Activated CD4-positive, alpha-beta T cell treated with anti-CD3 and anti-CD28 coated beads for 4 hours (primary cell): ENCODE measurements around the gene ZNF214.

Source experiments
- DNase-seq, 2 donors: peaks; one replicate each; pipeline ENCODE4 v3.0.0-alpha.2; 2020

Gene ZNF214

GRCh38 chr11:7020183-7020917, at the start of gene ZNF214, which contains the start of gene NLRP14:
TSS of gene ZNF214 (minus strand) at chr11:7020346. CDS start at chr11:7002835, 17,511 bp downstream.
TSS of gene NLRP14 (plus strand) at chr11:7020479. CDS start at chr11:7038587, 18,108 bp downstream.
- no peak for DNase-seq

DNA sequence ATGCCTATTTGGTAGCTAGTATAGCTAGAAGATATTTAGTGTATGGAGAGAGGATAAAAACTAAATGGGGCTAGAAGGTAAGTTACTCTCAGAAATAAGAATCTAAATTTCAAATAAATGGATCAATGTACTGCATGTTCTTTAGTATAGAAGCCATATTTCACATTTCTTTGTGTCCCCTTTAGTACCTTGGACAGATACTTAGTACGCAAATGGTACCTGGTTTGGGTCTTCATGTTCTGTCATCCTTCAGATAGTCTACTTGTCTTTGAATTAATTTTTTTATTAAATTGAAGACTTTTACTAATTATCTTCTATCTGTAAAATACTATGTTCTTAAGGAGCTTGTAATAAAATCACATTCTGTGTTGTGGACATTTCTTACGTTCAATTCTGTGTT, 42.4 kb upstream of the ZNF214 start:
- no peak for DNase-seq

DNA sequence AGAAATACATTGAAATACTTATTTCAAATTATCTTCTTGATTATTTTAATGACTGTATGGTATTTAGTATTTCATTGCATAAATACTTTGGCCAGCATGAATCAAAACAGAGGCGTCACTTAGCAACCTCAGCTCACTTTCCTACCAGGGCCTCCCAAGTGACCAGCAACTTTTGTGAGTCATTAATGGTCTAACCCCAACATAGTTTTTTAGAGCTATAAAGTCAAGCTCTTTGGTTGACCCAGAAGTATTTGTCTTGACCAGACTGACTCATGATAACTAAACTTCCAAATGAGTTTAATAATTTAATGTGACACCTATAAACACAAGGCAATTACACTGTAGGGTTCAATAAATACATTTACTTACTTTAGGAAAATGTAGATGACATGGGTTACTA, 40.7 kb upstream of the ZNF214 start:
- DNase-seq, result no peak

DNA sequence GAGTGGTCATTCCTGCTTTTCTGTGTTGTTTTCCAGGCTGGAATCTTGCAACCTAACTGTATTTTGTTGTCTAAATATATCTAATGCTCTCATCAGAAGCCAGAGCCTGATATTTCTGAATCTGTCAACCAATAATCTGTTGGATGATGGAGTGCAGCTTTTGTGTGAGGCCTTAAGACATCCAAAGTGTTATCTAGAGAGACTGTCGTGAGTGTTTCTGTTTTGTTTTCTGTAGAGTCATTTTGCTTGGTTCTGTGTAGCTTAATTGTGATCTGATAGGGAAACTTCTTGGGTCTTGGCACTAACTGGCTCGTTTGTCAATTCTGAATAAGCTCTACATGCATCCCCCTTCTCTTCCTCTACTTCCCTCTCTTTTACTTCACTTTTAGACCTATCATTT, 37.5 kb upstream of the ZNF214 start:
- no peak for DNase-seq

GRCh38 chr11:7056828-7057513, 36.8 kb upstream of the ZNF214 start:
- DNase-seq, result no peak

GRCh38 chr11:7050191-7050590, 30.0 kb upstream of the ZNF214 start:
- DNase-seq, result no peak

- DNase-seq, result no peak
Observed at GRCh38 chr11:7046474-7047175, 26.5 kb upstream of the ZNF214 start.

GRCh38 chr11:7034019-7034418, 13.9 kb upstream of the ZNF214 start:
- DNase-seq, result no peak

GRCh38 chr11:7032692-7033091, 12.5 kb upstream of the ZNF214 start:
- no peak for DNase-seq

DNA sequence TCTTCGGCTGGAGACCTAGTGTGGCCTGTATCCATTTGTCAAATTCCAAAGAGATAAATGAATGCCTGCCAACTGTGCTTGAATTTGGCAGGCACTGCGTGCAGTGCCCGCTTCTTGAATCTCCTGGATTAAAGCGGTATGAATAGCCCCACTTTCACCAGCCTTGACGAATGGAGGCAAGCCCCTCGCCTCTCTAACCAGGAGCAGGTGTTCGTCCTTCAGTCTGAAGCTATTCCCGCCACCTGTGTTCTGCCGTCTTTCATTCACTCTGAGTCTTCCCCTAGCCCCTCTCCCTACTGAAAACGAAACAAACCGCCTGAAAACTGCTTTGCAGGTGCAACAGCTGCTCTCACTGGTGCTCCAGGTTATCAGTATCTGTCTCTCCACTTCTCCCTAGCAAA, 11.3 kb upstream of the ZNF214 start:
- no peak for DNase-seq

GRCh38 chr11:7030836-7031235, 10.7 kb upstream of the ZNF214 start:
- no peak for DNase-seq

GRCh38 chr11:7028141-7028540, 8.0 kb upstream of the ZNF214 start:
- no peak for DNase-seq

DNA sequence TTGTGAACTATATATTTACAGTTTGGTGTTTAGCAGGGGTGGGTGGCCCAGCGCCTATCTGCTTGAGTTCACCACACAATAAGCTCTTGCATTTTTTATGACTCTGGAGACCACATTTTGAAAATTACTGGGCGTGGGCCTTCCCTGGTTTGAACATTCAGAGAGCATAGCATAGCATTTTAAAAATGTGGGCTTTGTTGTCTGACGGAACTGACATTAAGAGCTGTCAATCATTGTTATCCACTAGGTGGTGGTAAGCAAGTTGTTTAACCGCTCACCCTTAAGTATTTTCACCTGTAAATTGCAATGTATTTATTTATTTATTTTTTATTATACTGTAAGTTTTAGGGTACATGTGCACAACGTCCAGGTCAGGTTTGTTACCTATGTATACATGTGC, 1.2 kb upstream of the ZNF214 start:
- DNase-seq, result no peak

GRCh38 chr11:7019500-7020182, 505 bp downstream of the ZNF214 start:
- DNase-seq, result no peak

- DNase-seq, result no peak
Observed at GRCh38 chr11:7016011-7016410, 4.1 kb downstream of the ZNF214 start.

GRCh38 chr11:7014118-7014517, 6.0 kb downstream of the ZNF214 start:
- DNase-seq, result no peak

DNA sequence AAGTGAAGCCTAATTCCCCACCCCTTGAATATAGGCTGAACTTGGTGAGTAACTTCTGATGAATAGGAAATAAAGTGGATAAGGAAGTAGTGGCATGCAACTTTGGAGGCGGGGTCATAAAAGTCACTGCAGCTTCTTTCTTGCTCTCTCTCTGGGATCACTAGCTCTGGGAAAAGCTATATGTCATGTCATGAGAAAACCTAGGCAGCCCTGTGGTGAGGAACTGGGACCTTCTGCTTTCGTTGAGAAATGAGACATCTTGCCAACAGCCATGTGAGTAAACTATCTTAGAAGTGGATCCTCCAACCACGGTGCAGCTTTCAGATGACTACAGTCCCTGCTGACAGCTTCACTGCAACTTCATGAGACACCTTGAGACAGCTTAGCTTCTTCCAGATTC, 15.7 kb downstream of the ZNF214 start:
- DNase-seq, result no peak

DNA sequence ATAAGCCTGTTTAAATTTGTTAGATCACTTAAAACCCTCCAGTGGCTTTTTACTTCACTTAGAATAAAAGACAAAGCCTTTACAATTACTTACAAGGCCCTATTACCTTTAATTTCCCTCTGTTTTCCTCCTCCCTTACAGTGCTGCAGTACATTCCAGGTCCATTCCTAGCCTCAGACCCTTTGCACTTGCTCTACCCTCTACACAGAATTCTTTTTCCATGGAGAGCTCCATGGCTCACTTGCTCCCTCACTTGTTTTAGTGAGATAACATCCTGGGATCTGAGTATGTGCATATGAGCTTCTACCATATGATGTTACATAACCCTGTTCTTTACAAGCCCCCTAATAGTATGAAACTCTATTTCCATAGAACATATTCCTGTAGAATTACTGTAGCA, 24.4 kb downstream of the ZNF214 start:
- no peak for DNase-seq

DNA sequence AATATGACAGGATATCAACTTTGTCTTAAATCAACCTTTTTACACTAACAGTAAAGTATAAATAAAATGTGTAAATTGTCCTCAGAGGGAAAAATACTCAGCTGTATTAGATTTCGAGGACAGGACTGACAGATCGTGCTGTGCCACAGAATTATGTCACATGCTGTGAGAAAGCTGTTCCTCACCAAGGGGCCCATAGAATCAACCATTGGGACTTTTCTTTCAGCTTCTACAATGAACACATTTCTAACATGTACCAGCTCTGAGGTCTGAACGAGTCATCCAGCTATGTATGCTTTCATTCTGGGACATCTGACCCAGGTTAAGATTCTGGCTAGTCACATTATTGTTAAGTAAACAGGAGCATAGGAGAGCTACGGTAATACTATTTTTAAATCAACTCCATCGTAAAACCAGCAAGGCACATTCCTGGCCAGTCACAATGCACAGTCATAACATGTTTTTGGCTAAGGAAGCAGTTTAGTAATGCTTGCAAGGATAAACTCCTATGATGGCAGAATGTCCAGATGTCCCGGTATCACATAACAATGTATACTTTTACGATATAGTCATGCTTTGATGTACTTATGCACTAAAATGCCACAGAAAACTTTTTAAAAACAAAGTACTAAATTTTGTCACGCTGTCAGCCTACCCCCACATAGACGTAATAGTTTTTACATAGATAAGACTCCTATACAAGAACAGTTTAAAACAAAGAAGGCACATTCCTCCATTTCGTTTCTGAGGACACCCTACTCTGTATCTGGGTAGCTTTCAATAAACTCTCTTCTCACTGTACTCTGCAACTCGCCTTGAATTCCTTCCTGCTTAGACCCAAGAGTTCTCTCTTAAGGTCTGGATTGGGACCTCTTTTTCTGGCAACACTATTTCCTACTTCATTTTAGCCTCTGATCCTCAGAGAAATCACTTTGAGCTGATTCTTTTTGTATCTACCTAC, 27.4 kb downstream of the ZNF214 start:
- no peak for DNase-seq

DNA sequence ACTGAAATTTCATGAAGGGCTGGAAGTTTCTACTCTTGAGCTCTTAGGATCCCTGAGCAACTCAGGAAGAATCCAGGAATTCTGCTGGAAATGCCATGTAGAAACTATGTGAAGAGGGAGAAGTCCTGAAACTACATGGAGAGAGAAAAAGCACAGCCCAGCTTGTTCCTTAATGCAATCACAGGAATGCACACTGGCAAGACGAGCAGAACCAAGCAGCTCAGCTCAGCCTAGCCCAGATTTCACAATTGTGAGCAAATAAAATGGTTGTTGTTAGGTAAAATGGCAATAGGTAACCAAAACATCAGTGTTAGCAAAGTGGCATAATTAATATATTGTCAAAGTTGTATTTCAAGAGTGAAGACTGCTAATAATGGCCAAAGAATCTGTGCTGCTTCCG, 28.1 kb downstream of the ZNF214 start:
- no peak for DNase-seq

- DNase-seq, result no peak
Observed at GRCh38 chr11:6991227-6991626, 28.9 kb downstream of the ZNF214 start.

- no peak for DNase-seq
Observed at GRCh38 chr11:6988506-6988905, 31.6 kb downstream of the ZNF214 start.
